ENCODE results near the gene SULT2B1. TPM values are rescaled to one million over a fixed set of nuclear protein-coding genes. Genes with fewer than 3 reads are reported as not detected.
"Not testable (repeated sequence)": the region's sequence is repeated elsewhere in the genome, so short reads cannot be mapped to it uniquely, and the experiment has no call there.

Gene SULT2B1
- total RNA-seq, 1 experiment from 2014 or later = 6.2 TPM

GRCh38 chr19:48518207-48518606 lies 33.8 kb upstream of the SULT2B1 start:
- Histone ChIP-seq H4K20me1 (ENCODE audit: insufficient read depth) (no peaks in the 10 kb centered on the region), H3F3A (ENCODE audit: insufficient read depth, low read depth) (peaks cover 32% of the 10 kb centered on the region; the same call in 1 of the 2 replicates), H3K36me3 (ENCODE audit: low read depth) (no peaks in the 10 kb centered on the region), H3K79me2 (ENCODE audit: low read depth) (no peaks in the 10 kb centered on the region), H3K9me3 (ENCODE audit: insufficient read depth, low read depth) (no peaks in the 10 kb centered on the region), H3K27ac (no peak overlapping the region), H3K4me1 (replicated peaks; ENCODE audit: insufficient read depth) (no peaks in the 10 kb centered on the region), H3K4me3 (no peak overlapping the region), H3K27me3 (ENCODE audit: insufficient read depth, low read depth) (no peaks in the 10 kb centered on the region), H2AFZ (no peak overlapping the region), H3K4me2 (no peak overlapping the region), H3K9me2 (ENCODE audit: insufficient read depth) (no peaks in the 10 kb centered on the region)
- POLR2A ChIA-PET (ENCODE audit: unreplicated experiment) = no interaction called here
- CTCF ChIA-PET = no interaction called here
- no peak for DNase-seq
- BruUV-seq (replicated peaks) = no TSS peak
- no peak for TF ChIP-seq EZH2 (IDR thresholded peaks at IDR 0.05; ENCODE audit: low read depth)
- TF ChIP-seq CTCF (conservative IDR thresholded peaks at IDR 0.05) = no peak
- intact Hi-C loops (cut with micrococcal nuclease; ENCODE audit: unreplicated experiment) = no loop called here

DNA sequence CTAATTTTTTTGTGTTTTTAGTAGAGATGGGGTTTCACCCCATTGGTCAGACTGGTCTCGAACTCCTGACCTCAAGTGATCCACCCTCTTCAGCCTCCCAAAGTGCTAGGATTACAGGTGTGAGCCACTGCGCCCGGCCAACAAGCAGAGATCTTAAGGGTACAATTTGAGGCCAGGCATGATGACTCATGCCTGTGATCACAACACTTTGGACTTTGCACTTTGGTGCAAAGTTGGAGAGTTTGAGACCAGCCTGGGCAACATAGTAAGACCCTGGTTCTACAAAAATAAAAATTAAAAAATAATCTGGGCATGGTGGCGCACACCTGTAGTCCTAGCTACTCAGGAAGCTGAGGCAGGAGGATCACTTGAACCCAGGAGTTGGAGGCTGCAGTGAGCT lies 32.5 kb upstream of the SULT2B1 start:
- intact Hi-C loops (cut with micrococcal nuclease; ENCODE audit: unreplicated experiment); H4K20me1 ChIP-seq (ENCODE audit: insufficient read depth); H2AFZ ChIP-seq; H3K4me2 ChIP-seq; H3K4me3 ChIP-seq; DNase-seq; BruUV-seq (replicated peaks); H3K9me3 ChIP-seq (ENCODE audit: insufficient read depth, low read depth); H3K4me1 ChIP-seq (replicated peaks; ENCODE audit: insufficient read depth); H3K27ac ChIP-seq; H3K36me3 ChIP-seq (ENCODE audit: low read depth); H3K27me3 ChIP-seq (ENCODE audit: insufficient read depth, low read depth); H3K9me2 ChIP-seq (ENCODE audit: insufficient read depth); H3K79me2 ChIP-seq (ENCODE audit: low read depth): not testable (repeated sequence)
- ChIA-PET POLR2A (ENCODE audit: unreplicated experiment) (interaction anchor here (0.6 kb wide), 1 partner anchor 26 kb away, joined by 11 read pairs; no protein-coding TSS in a partner anchor), CTCF (interaction anchor here (0.6 kb wide), 1 partner anchor 66 kb away, joined by 7 read pairs; no protein-coding TSS in a partner anchor)
- H3F3A ChIP-seq (ENCODE audit: insufficient read depth, low read depth) = peaks cover 23% of the 10 kb centered on the region; the same call in 1 of the 2 replicates

- no peaks in the 10 kb centered on the region for H3K36me3 ChIP-seq (ENCODE audit: low read depth)
- intact Hi-C loops (cut with micrococcal nuclease; ENCODE audit: unreplicated experiment) = no loop called here
- no peak overlapping the region for H3K4me3 ChIP-seq
- no TSS peak for BruUV-seq (replicated peaks)
- H3K4me2 ChIP-seq = no peak overlapping the region
- no peak overlapping the region for H2AFZ ChIP-seq
- H3K9me2 ChIP-seq (ENCODE audit: insufficient read depth) = no peaks in the 10 kb centered on the region
- DNase-seq = no peak
- peaks cover 3% of the 10 kb centered on the region; the same call in 1 of the 2 replicates for H3K9me3 ChIP-seq (ENCODE audit: insufficient read depth, low read depth)
- H3K79me2 ChIP-seq (ENCODE audit: low read depth) = no peaks in the 10 kb centered on the region
- no peaks in the 10 kb centered on the region for H3K4me1 ChIP-seq (replicated peaks; ENCODE audit: insufficient read depth)
- ChIA-PET POLR2A (ENCODE audit: unreplicated experiment) (interaction anchor here (0.6 kb wide), 1 partner anchor 251 kb away, joined by 3 read pairs; no protein-coding TSS in a partner anchor), CTCF (interaction anchor here (0.6 kb wide), 1 partner anchor 65 kb away, joined by 7 read pairs; no protein-coding TSS in a partner anchor)
- H3K27ac ChIP-seq = no peak overlapping the region
- no peak for TF ChIP-seq EZH2 (IDR thresholded peaks at IDR 0.05; ENCODE audit: low read depth)
- no peak for TF ChIP-seq CTCF (conservative IDR thresholded peaks at IDR 0.05)
- H3K27me3 ChIP-seq (ENCODE audit: insufficient read depth, low read depth) = no peaks in the 10 kb centered on the region
- no peaks in the 10 kb centered on the region for H4K20me1 ChIP-seq (ENCODE audit: insufficient read depth)
- H3F3A ChIP-seq (ENCODE audit: insufficient read depth, low read depth) = peaks cover 25% of the 10 kb centered on the region; the same call in 1 of the 2 replicates
Observed at GRCh38 chr19:48520134-48520533, 31.8 kb upstream of the SULT2B1 start.

- Histone ChIP-seq H3K79me2 (ENCODE audit: low read depth) (no peaks in the 10 kb centered on the region), H3K4me1 (replicated peaks; ENCODE audit: insufficient read depth) (no peaks in the 10 kb centered on the region), H3F3A (ENCODE audit: insufficient read depth, low read depth) (peaks cover 13% of the 10 kb centered on the region; the same call in 1 of the 2 replicates), H2AFZ (no peak overlapping the region), H4K20me1 (ENCODE audit: insufficient read depth) (no peaks in the 10 kb centered on the region), H3K27me3 (ENCODE audit: insufficient read depth, low read depth) (no peaks in the 10 kb centered on the region), H3K9me3 (ENCODE audit: insufficient read depth, low read depth) (peaks cover 3% of the 10 kb centered on the region; the same call in 1 of the 2 replicates), H3K36me3 (ENCODE audit: low read depth) (no peaks in the 10 kb centered on the region), H3K4me3 (no peak overlapping the region), H3K4me2 (no peak overlapping the region), H3K9me2 (ENCODE audit: insufficient read depth) (no peaks in the 10 kb centered on the region), H3K27ac (no peak overlapping the region)
- TF ChIP-seq CTCF (conservative IDR thresholded peaks at IDR 0.05) (no peak), EZH2 (IDR thresholded peaks at IDR 0.05; ENCODE audit: low read depth) (no peak)
- intact Hi-C loops (cut with micrococcal nuclease; ENCODE audit: unreplicated experiment) = no loop called here
- CTCF ChIA-PET = no interaction called here
- POLR2A ChIA-PET (ENCODE audit: unreplicated experiment) = interaction anchor here (0.7 kb wide), 1 partner anchor 1345 kb away, joined by 3 read pairs; no protein-coding TSS in a partner anchor
- DNase-seq = no peak
- BruUV-seq (replicated peaks) = no TSS peak
Observed at GRCh38 chr19:48524221-48524620, 27.8 kb upstream of the SULT2B1 start.
